Uterus (tissue), 4 donors: Measurements from ENCODE around the gene BRSK2. TPM values are rescaled to one million over a fixed set of nuclear protein-coding genes. Genes with fewer than 3 reads are reported as not detected.

Source experiments
- DNase-seq, 2 donors: peaks; one replicate each; pipeline ENCODE4 v3.0.0-alpha.2; 2019 to 2020
- H3K27ac ChIP-seq, 2 donors: fragments of 200-600 bp; sonication (generic); 1 replicate in 1 of 2; 2 replicates in 1 of 2; pipeline ENCODE4 v1.5.1; 2016 to 2018
- H3K27me3 ChIP-seq, 2 donors: fragments of 200-600 bp; sonication (generic); one replicate each; pipeline ENCODE4 v1.5.1; 2018 to 2019; ENCODE audit warnings: control low read depth in 1 of 2
- H3K36me3 ChIP-seq, 2 donors: fragments of 200-600 bp; sonication (generic); one replicate each; pipeline ENCODE4 v1.5.1; 2019; ENCODE audit warnings: control low read depth in 1 of 2
- H3K4me1 ChIP-seq, 2 donors: fragments of 200-600 bp; sonication (generic); one replicate each; pipeline ENCODE4 v1.5.1; 2018 to 2019; ENCODE audit warnings: control low read depth in 1 of 2
- H3K4me3 ChIP-seq, 2 donors: fragments of 200-600 bp; sonication (generic); 1 replicate in 1 of 2; 2 replicates in 1 of 2; pipeline ENCODE4 v1.5.1; 2018 to 2019; ENCODE audit warnings: mild to moderate bottlenecking in 1 of 2
- H3K9me3 ChIP-seq, 2 donors: fragments of 200-600 bp; sonication (generic); one replicate each; pipeline ENCODE4 v1.5.1; 2019; ENCODE audit warnings: control low read depth in 1 of 2
- CTCF ChIP-seq, 4 experiments: fragments of 200-600 bp in 2 of 4; fragments of 450-650 bp in 2 of 4; sonication (generic) in 2 of 4; IDR thresholded peaks; one replicate each; pipeline ENCODE4 v1.5.1; 2016 to 2019; ENCODE audit warnings: antibody characterized with exemption in 4 of 4, mild to moderate bottlenecking in 2 of 4, moderate library complexity in 1 of 4
- POLR2A ChIP-seq, 2 donors: fragments of 450-650 bp; IDR thresholded peaks; one replicate each; pipeline ENCODE4 v1.6.1; 2016; ENCODE audit warnings: antibody characterized with exemption in 2 of 2, mild to moderate bottlenecking in 1 of 2, moderate library complexity in 1 of 2
- intact Hi-C: fragments of 100-400 bp; cut with DNase I; formaldehyde crosslinking; loops from one replicate; pipeline ENCODE4 v1.15.1; 2023; ENCODE audit warnings: low total_unique reads
- total RNA-seq, 4 donors: library from RNA; depleted of rRNA in 3 of 4; stranded (reverse); fragments of >200 nt in 3 of 4; gene quantifications; one replicate each; pipeline versions ENCODE4 v1.1.0 to v1.2.4, GENCODE V29; 2014 to 2023
- donor health status: DM: yes; HTN: yes; CAD: no.

Gene BRSK2
- total RNA-seq, 4 donors from 2014 or later: 1.5 to 2.2 TPM; not detected in 2

- H3K4me1 ChIP-seq: no peaks in the 10 kb centered on the region
- DNase-seq: no peak
- intact Hi-C loops: loop anchor here (10.0 kb wide), 1 partner anchor 58 kb away; no protein-coding TSS in a partner anchor
- no peaks in the 10 kb centered on the region for H3K36me3 ChIP-seq
- no peaks in the 10 kb centered on the region for H3K27me3 ChIP-seq
- no peak overlapping the region for H3K4me3 ChIP-seq
- no peak for TF ChIP-seq POLR2A (IDR thresholded peaks at IDR 0.05)
- TF ChIP-seq CTCF (IDR thresholded peaks at IDR 0.05): no peak
- H3K9me3 ChIP-seq: no peaks in the 10 kb centered on the region
- no peak overlapping the region for H3K27ac ChIP-seq
These were observed 12.8 kb downstream of the BRSK2 start for GRCh38 chr11:1402355-1403077.

GRCh38 chr11:1403078-1403620 is 13.4 kb downstream of the BRSK2 start:
- H3K36me3 ChIP-seq: no peaks in the 10 kb centered on the region
- DNase-seq: no peak
- H3K4me3 ChIP-seq: no peak overlapping the region
- intact Hi-C loops: loop anchor here (10.0 kb wide), 1 partner anchor 58 kb away; no protein-coding TSS in a partner anchor
- H3K27me3 ChIP-seq: no peaks in the 10 kb centered on the region
- no peaks in the 10 kb centered on the region for H3K9me3 ChIP-seq
- TF ChIP-seq CTCF (IDR thresholded peaks at IDR 0.05) (no peak), POLR2A (IDR thresholded peaks at IDR 0.05) (no peak)
- H3K4me1 ChIP-seq: no peaks in the 10 kb centered on the region
- H3K27ac ChIP-seq: no peak overlapping the region

- no peak for TF ChIP-seq POLR2A (IDR thresholded peaks at IDR 0.05)
- no peak for TF ChIP-seq CTCF (IDR thresholded peaks at IDR 0.05)
These were observed 14.2 kb downstream of the BRSK2 start for GRCh38 chr11:1403721-1404460.

GRCh38 chr11:1404461-1405185 is 14.9 kb downstream of the BRSK2 start:
- H3K9me3 ChIP-seq: no peaks in the 10 kb centered on the region
- no peaks in the 10 kb centered on the region for H3K27me3 ChIP-seq
- no peaks in the 10 kb centered on the region for H3K4me1 ChIP-seq
- TF ChIP-seq CTCF (IDR thresholded peaks at IDR 0.05) (no peak), POLR2A (IDR thresholded peaks at IDR 0.05) (no peak)
- H3K27ac ChIP-seq: no peak overlapping the region
- H3K4me3 ChIP-seq: no peak overlapping the region
- no peaks in the 10 kb centered on the region for H3K36me3 ChIP-seq
- intact Hi-C loops: loop anchor here (10.0 kb wide), 1 partner anchor 60 kb away; no protein-coding TSS in a partner anchor
- no peak for DNase-seq

More at GRCh38 chr11:1403721-1404460, 14.2 kb downstream of the BRSK2 start:
- H3K27me3 ChIP-seq: no peaks in the 10 kb centered on the region
- DNase-seq: no peak
- no peak overlapping the region for H3K4me3 ChIP-seq
- intact Hi-C loops: loop anchor here (10.0 kb wide), 1 partner anchor 59 kb away; no protein-coding TSS in a partner anchor
- H3K9me3 ChIP-seq: no peaks in the 10 kb centered on the region
- H3K36me3 ChIP-seq: no peaks in the 10 kb centered on the region
- no peak overlapping the region for H3K27ac ChIP-seq
- H3K4me1 ChIP-seq: no peaks in the 10 kb centered on the region
